Body of pancreas (tissue), 4 donors: ENCODE results near the gene HEATR5B. TPM values are rescaled to one million over a fixed set of nuclear protein-coding genes. Genes with fewer than 3 reads are reported as not detected.

ENCODE experiments used
- ATAC-seq: fragments of 150-250 bp; one replicate; pipeline ENCODE4 v1.9.1; 2016
- DNase-seq, 4 donors: peaks; one replicate each; pipeline ENCODE4 v3.0.0-alpha.2; 2019
- H3K27ac ChIP-seq, 4 donors: fragments of 200-600 bp; sonication (generic); 1 replicate in 3 of 4; 2 replicates in 1 of 4; pipeline versions ENCODE4 v1.5.1 to v1.6.1; 2016 to 2019; ENCODE audit warnings: mild to moderate bottlenecking in 1 of 4, mixed read lengths in 1 of 4, moderate library complexity in 1 of 4
- H3K27me3 ChIP-seq, 2 donors: fragments of 200-600 bp; sonication (generic); one replicate each; pipeline ENCODE4 v1.6.0; 2016; ENCODE audit warnings: mild to moderate bottlenecking in 1 of 2
- H3K36me3 ChIP-seq, 2 donors: fragments of 200-600 bp; sonication (generic); replicated peaks in 1 of 2; 2 replicates each; pipeline ENCODE4 v1.5.1; 2016; ENCODE audit warnings: low read depth in 2 of 2; ENCODE audit not compliant: insufficient read depth in 1 of 2
- H3K4me1 ChIP-seq: fragments of 200-600 bp; sonication (generic); one replicate; pipeline ENCODE4 v1.6.0; 2016
- H3K4me3 ChIP-seq, 2 donors: fragments of 200-600 bp; sonication (generic); 1 replicate in 1 of 2; 2 replicates in 1 of 2; pipeline ENCODE4 v1.5.1; 2016 to 2019
- H3K9me3 ChIP-seq, 3 donors: fragments of 200-600 bp; sonication (generic); 1 replicate in 2 of 3; 2 replicates in 1 of 3; pipeline ENCODE4 v1.5.1; 2016
- POLR2A ChIP-seq, 3 donors: fragments of 450-650 bp; IDR thresholded peaks; one replicate each; pipeline ENCODE4 v1.6.1; 2016; ENCODE audit warnings: antibody characterized with exemption in 3 of 3, mild to moderate bottlenecking in 2 of 3
- WGBS, 2 donors: methylation state at CpG; one replicate each; pipeline ENCODE4 v1.1.5; 2017; 5-methylcytosine and 5-hydroxymethylcytosine counted together
- intact Hi-C: fragments of 100-400 bp; cut with DNase I; formaldehyde crosslinking; loops from one replicate; pipeline ENCODE4 v1.15.1; 2023
- total RNA-seq, 2 donors: library from RNA; depleted of rRNA; stranded (reverse); fragments of >200 nt; gene quantifications; one replicate each; pipeline ENCODE4 v1.1.0, GENCODE V29; 2016
- TF ChIP-seq, protein P1 (sequence below), 7 experiments: fragments of 450-650 bp in 4 of 7; fragments of 200-600 bp in 3 of 7; sonication (generic) in 3 of 7; IDR thresholded peaks; one replicate each; pipeline ENCODE4 v1.5.1; 2016 to 2019; ENCODE audit warnings: antibody characterized with exemption in 7 of 7

HEATR5B gene
- total RNA-seq, 2 donors from 2014 or later, result 44.8 to 51.9 TPM

DNA sequence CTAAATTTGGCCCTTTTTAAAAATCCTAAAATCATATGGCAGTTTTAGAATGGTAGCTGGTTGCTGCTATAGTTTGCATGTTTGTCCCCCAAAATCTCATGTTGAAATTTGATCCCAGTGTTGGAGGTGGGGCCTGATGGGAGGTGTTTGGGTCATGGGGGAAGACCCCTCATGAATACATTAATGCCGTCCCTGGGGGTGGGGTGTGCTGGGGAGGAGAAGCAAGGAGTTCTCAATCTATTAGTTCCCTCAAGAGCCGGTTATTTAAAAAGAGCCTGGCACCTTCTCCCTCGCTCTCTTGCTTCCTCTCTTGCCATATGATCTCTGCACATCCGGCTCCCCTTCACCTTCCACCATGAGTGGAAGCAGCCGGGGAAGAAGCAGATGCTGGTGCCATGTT, 21.0 kb upstream of the HEATR5B start:
- no peaks in the 10 kb centered on the region for H3K9me3 ChIP-seq
- H3K4me1 ChIP-seq, result no peaks in the 10 kb centered on the region
- no peak overlapping the region for H3K27ac ChIP-seq
- no peak for DNase-seq
- H3K4me3 ChIP-seq, result no peak overlapping the region
- no peak for TF ChIP-seq POLR2A (IDR thresholded peaks at IDR 0.05)
- TF ChIP-seq, protein P1, sequence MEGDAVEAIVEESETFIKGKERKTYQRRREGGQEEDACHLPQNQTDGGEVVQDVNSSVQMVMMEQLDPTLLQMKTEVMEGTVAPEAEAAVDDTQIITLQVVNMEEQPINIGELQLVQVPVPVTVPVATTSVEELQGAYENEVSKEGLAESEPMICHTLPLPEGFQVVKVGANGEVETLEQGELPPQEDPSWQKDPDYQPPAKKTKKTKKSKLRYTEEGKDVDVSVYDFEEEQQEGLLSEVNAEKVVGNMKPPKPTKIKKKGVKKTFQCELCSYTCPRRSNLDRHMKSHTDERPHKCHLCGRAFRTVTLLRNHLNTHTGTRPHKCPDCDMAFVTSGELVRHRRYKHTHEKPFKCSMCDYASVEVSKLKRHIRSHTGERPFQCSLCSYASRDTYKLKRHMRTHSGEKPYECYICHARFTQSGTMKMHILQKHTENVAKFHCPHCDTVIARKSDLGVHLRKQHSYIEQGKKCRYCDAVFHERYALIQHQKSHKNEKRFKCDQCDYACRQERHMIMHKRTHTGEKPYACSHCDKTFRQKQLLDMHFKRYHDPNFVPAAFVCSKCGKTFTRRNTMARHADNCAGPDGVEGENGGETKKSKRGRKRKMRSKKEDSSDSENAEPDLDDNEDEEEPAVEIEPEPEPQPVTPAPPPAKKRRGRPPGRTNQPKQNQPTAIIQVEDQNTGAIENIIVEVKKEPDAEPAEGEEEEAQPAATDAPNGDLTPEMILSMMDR (IDR thresholded peaks at IDR 0.05), result no peak
- ATAC-seq, result no peak
- WGBS, 2 donors, result 89 to 90% methylated on average over 5 of the region's 5 CpGs
- H3K36me3 ChIP-seq, result peaks cover 0 to 9% of the 10 kb centered on the region in 2 donors
- no peaks in the 10 kb centered on the region for H3K27me3 ChIP-seq
- intact Hi-C loops, result no loop called here

DNA sequence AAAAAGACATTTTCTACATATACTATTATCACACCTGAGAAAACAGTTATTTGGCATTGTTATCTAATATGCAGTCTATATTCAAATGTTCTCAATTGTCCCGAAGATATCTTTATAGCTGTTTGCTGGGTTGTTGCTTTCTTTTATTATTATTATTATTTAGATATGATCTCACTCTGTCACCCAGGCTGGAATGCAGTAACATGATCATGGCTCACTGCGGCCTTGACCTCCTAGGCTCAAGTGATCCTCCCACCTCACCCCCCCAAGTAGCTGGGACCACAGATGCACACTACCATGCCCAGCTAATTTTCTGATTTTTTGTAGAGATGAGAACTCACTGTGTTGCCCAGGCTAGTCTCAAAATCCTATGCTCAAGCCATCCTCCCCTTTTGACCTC, 20.0 kb upstream of the HEATR5B start:
- DNase-seq (no peak), ATAC-seq (no peak)
- no peaks in the 10 kb centered on the region for H3K4me1 ChIP-seq
- H3K9me3 ChIP-seq, result no peaks in the 10 kb centered on the region
- intact Hi-C loops, result no loop called here
- WGBS, 2 donors, result 94 to 100% methylated on average over 2 of the region's 2 CpGs
- H3K27ac ChIP-seq, result no peak overlapping the region
- TF ChIP-seq, protein P1 (IDR thresholded peaks at IDR 0.05), result no peak
- TF ChIP-seq POLR2A (IDR thresholded peaks at IDR 0.05), result no peak
- no peak overlapping the region for H3K4me3 ChIP-seq
- peaks cover 0 to 10% of the 10 kb centered on the region in 2 donors for H3K36me3 ChIP-seq
- no peaks in the 10 kb centered on the region for H3K27me3 ChIP-seq

DNA sequence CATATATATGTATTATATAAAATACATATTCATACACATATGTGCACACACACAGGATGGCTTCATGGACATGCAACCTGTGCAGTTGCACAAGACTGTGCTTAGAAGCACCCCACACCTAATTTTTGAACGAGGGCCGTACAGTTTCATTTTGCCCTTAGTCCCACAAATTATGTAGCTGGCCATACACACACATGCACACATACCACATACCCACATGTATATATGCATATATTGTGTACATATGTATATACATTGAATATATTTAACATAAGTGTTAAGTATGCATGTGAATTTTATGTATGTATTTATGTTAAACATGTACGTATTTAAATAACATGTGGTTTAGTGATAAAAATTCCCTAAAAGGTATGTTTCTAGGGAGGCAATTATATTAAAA, 18.4 kb upstream of the HEATR5B start:
- intact Hi-C loops, result no loop called here

DNA sequence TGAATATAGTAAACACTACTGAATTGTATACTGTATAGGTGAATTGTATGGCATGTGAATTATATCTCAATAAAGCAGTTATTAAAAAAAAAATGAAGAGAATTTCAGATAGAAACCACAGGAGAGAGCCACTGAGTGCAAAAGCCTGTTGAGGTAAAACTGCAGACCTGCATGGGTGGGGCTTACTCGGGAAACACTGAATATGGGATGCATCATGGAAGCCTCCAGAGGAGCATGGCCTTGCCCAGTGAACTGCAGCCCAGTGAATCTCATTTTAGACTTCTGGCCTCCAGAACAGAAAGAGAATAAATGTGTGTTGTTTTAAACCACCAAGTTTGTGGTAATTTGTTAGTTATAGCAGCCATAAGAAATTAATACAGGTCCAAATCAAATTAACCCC, 15.9 kb upstream of the HEATR5B start:
- no peak for ATAC-seq
- peaks cover 0 to 1% of the 10 kb centered on the region in 2 donors for H3K36me3 ChIP-seq

More for the DNA sequence above, 18.4 kb upstream of the HEATR5B start:
- Histone ChIP-seq H3K4me3 (no peak overlapping the region), H3K27me3 (no peaks in the 10 kb centered on the region), H3K4me1 (no peaks in the 10 kb centered on the region), H3K36me3 (peaks cover 0 to 8% of the 10 kb centered on the region in 2 donors), H3K27ac (no peak overlapping the region), H3K9me3 (no peaks in the 10 kb centered on the region)
- no peak for ATAC-seq
- TF ChIP-seq POLR2A (IDR thresholded peaks at IDR 0.05), result no peak
- TF ChIP-seq, protein P1 (IDR thresholded peaks at IDR 0.05), result no peak
- DNase-seq, result no peak
- WGBS, 2 donors, result 88 to 92% methylated on average over 3 of the region's 3 CpGs

More for the DNA sequence above, 15.9 kb upstream of the HEATR5B start:
- Histone ChIP-seq H3K4me1 (no peaks in the 10 kb centered on the region), H3K27ac (no peak overlapping the region), H3K4me3 (no peak overlapping the region), H3K9me3 (no peaks in the 10 kb centered on the region), H3K27me3 (no peaks in the 10 kb centered on the region)
- intact Hi-C loops, result no loop called here
- no peak for DNase-seq
- WGBS, 2 donors, result 67 to 70% methylated on average over 1 of the region's 1 CpG
- TF ChIP-seq, protein P1 (IDR thresholded peaks at IDR 0.05), result no peak
- no peak for TF ChIP-seq POLR2A (IDR thresholded peaks at IDR 0.05)
